NOMO-1 treated with DMSO at 0.1 percent for 48 hours (cell line): ENCODE data around the gene PTPN18.

Experiments used
- DNase-seq: peaks from one replicate; lab custom pipeline; 2025; ENCODE audit not compliant: unreplicated experiment; lab: John Stamatoyannopoulos, UW

Gene PTPN18

DNA sequence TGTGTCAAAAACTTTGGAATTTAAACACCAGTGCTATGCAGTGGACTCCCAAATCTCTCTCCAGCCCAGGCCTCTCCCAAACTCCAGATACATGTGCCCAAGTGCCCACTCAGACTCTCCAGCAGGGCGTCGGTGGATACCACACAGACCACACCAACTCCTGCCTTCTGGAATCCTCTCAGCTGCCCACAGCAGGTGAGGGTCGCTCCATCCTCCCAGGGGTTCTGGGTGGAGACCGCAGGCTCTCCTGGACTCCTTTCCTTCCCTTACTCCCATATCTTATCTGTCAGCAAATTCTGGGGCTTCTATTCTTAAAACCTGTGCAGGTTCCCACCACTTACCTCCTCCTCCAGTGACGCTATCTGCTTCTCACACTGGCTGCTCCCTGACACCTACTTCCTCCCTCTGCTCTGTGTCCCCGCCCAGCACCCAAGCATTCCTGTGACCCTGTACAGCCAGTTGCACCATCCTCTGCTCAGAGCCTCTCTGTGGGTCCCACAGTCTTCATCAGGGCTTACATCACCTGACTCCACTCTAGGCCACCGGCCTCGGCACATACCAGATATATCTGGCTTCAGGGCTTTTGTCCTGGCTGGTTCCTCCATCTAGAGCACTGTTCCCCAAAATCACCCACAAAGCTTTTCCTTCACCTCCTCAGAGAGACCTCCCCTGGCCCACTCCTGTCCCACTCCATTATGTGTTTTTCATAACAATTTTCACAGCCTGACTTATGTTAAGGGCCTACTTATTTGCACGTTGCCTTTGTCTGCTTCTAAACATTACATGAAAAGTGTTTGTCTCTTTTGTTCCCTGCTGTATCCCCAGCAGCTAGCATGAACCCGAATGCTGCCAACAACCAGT, 15.7 kb upstream of the PTPN18 start:
- DNase-seq: no peak

DNA sequence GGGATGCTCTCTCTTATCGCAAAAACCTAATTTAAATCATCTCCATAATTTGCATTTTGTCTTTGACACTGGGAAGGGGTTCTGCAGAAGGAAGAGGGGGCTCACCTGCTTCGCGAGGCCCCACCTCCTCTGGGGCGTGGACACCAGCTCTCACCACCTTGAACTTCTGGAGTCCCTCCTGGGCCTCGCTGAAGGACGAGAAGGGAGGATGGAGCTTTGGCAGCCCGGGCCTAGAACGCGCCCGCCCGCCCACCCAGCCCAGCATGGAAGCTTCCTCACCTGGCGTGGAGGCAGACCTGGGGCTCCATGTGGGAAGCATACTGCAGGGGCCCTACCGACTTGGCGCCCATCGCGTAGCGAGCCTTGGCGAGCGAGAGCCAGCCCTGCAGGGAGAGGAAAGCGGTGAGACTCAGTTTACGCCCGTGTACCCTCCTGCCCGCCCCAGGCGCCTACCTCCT, 14.3 kb upstream of the PTPN18 start:
- no peak for DNase-seq

DNA sequence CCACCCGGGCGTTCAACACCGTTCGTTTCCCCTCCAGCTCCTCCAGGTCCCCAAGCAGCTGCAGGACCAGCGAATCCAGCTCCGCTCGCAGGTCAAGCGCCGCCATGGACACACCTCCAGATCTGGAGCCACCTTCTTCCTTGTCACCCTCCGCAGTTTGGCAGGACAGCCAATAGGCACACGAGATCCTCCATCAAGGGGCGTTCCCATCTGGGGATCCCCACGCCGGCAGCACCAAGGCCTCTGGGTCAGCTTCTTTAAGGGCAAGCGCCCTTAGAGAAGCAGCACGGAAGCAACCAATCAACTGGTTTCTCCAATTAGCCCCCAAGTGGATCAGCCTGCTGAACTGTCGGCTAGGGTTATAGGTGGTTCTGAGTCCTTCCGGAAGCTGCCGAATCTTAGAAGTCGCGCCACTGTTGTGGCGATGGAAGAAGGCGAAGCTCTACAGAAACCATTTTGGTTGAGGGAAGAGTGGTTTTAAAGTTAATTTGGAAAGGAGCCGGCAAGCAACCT, 13.8 kb upstream of the PTPN18 start:
- DNase-seq: peak; percentile 96

- DNase-seq: peak; percentile 99
Measured at GRCh38 chr2:130342533-130343275, 13.2 kb upstream of the PTPN18 start, which contains the start of gene IMP4. Gene IMP4 (plus strand): TSS chr2:130342897. CDS start chr2:130342933, 36 bp downstream.

DNA sequence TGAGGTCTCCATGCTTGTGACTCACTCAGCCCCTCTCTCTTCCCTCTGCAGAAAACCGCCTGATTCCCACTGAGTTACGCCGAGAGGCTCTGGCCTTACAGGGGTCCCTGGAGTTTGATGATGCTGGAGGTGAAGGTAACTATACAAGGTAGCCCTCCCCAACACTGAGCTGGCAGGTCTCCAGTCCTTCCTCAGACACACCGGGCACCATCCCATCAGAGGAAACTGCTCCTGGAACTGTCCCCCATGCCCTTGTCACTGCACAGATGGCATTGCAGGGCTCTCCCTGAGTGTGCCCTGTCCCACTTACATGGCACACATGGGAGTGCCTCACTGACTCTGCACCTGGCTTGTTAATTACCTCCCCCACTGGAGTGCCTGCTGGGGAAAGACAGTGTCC, 11.3 kb upstream of the PTPN18 start:
- DNase-seq: no peak

DNA sequence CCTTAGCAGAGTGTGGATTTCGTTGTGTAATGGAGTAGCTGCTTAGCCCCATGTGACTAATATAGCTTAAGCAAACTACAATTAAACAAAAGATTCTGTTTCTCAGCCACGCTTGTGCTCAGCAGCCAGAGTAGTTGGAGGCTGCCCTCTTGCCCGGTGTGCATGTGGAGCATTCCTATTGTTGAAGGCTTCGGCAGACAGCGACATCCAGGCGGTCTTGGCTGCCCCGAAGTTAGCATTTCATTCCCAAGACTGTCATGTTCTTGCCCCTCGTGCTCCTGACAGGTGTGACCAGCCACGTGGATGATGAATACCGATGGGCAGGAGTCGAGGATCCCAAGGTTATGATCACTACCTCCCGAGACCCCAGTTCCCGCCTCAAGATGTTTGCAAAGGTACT, 10.8 kb upstream of the PTPN18 start:
- DNase-seq: no peak

- no peak for DNase-seq
Measured at GRCh38 chr2:130345611-130346010, 10.2 kb upstream of the PTPN18 start.

- DNase-seq: no peak
Measured at GRCh38 chr2:130346041-130346740, 9.7 kb upstream of the PTPN18 start.

GRCh38 chr2:130346741-130347066, 9.2 kb upstream of the PTPN18 start:
- no peak for DNase-seq

- no peak for DNase-seq
Measured at GRCh38 chr2:130347220-130347925, 8.5 kb upstream of the PTPN18 start.

DNA sequence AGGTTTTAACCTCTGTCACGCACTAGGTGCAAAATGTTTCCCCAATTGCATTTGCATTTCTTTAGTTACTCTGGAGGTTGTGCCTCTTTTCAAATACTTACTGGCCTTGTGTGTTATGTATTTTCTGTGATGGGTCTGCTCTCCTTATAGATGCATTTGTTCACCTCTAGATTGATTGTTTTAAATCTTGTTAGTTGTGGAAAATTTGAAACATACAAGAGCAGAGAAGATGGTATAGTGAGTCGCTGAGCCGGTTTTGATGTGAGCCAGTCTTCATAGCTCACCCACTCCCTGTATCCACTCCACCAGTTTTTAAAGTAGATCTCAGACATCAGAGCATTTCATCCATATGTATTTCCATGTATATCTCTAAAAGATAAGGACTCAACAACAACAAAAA, 6.7 kb upstream of the PTPN18 start:
- DNase-seq: no peak

DNA sequence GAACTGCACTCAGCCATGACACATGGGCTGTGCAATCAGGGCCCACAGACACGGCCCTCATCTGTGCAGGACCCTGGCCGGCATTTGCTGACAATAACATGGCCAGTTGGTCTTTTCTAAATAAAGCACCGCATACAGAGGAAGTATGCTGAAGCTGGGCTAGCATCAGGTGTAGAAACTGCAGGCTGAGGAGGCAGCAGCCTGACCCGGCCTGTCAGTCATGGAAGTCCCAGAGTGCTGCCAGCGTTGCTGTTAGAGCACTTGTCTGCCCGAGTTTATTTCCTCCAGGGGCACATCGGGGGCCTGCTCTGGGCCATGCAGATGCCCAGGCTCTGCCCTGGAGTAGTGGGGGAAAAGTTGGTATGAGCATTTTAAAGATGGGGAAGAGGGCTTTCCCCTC, 4.1 kb upstream of the PTPN18 start:
- no peak for DNase-seq

GRCh38 chr2:130352237-130352636, 3.6 kb upstream of the PTPN18 start:
- no peak for DNase-seq

- no peak for DNase-seq
Measured at GRCh38 chr2:130353291-130354138, 2.3 kb upstream of the PTPN18 start.

DNA sequence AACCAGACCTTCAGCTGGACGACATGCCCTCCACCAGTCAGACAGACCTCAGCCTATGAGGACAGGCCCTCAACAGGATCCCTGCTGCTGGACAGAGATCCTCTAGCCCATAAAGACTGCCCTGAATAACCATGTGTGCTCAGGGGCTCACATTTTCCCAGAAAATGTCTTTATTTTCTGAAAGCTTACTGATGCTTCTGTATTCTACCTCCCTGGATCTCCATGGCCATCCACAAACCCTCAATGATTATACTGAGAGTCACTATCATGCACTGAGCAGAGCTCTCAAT, 1.8 kb upstream of the PTPN18 start:
- no peak for DNase-seq

DNA sequence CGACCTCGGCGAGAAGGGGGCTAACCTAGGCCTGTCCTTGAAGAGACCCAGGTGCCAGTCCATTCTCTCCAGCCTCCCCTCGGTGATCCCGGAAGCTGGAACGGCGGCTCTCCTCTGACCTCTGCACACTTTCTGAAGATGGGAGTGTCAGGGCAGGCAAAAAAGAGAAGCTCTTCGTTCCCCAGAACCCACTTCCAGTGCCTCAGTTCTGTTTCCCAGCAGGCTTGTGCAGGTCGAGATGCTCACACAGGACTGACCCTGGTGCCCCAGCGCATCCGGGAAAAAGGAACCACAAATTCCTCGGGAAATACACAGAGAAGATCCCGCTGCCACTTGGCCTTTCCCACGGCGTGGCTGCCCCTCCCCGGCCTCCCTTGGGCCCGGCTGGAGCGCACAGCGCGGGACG, 681 bp upstream of the PTPN18 start:
- DNase-seq: peak; percentile 5

- DNase-seq: no peak
Measured at GRCh38 chr2:130357864-130358263, 2.0 kb downstream of the PTPN18 start.

DNA sequence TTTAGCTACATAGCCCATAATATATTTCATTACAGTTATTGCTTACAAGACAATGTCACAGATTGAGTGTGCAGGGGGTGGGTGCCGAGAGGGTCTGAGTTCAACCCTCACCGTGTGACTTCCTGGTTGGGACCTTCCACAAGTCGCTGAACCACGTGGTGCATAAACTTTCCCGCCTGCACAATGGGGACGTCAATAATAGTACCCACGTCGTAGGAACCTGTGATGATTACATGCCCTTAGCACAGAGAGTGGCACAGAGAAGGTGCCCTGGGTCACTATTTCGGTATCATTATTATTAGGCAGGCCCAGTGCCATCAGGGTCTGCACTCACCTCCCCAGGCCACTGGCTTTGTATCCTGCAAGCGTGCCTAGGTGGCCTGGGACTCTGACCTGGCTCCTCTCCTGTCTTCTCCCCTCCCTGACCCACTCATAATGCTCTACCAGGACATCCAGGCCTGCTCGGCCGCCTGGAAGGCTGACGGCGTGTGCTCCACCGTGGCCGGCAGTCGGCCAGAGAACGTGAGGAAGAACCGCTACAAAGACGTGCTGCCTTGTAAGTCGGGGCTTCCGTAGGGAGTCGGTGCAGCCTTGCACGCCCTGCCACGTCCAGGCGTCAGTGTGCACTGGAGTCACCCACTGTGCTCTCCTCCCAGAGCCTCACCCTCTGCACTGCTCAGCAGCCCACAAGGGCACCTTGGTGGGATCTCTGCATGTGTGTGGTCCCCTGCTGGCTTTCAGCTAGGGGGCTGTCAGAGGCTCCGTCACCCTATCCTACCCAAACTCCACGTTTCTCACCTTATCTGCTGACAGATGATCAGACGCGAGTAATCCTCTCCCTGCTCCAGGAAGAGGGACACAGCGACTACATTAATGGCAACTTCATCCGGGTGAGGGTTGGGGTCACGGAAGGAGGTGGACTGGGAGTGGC, 2.8 kb downstream of the PTPN18 start:
- no peak for DNase-seq

DNA sequence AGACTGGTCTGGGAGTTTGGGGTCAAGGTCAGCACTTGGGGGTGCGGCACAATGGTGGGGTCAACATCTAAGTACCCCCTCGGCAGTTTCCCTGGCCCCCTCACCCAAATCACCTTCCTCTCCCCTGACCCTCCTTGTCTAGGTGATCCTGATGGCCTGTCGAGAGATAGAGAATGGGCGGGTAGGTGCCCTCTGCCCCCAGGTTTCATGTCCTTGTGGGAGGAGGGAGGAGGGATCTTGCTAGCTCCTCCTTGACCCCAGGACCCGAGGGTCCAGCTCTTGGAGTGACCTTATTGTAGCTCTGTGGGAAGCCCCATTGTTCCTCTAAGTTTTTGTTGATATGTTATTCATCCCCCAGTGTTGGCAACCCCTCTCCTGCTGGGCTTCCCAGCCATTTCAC, 3.6 kb downstream of the PTPN18 start:
- no peak for DNase-seq
